HFFc6 (cell line): Measurements from ENCODE around the gene DMAC1. TPM values are rescaled to one million over a fixed set of nuclear protein-coding genes. Genes with fewer than 3 reads are reported as not detected.

Experiments used
- DNase-seq: peaks from one replicate; pipeline ENCODE4 v3.0.0-alpha.2; 2018
- H3K27ac Mint-ChIP-seq: 2 replicates; pipeline ENCODE4 v1.8.0; 2020; ENCODE audit warnings: mild to moderate bottlenecking, mixed read lengths
- H3K27me3 Mint-ChIP-seq: 2 replicates; pipeline ENCODE4 v1.8.0; 2021; ENCODE audit warnings: mild to moderate bottlenecking, moderate library complexity, mixed read lengths; ENCODE audit not compliant: insufficient read depth
- H3K36me3 Mint-ChIP-seq: 2 replicates; pipeline ENCODE4 v1.8.0; 2021; ENCODE audit warnings: low read depth, mixed read lengths
- H3K4me1 Mint-ChIP-seq: 2 replicates; pipeline ENCODE4 v1.8.0; 2020; ENCODE audit warnings: low read depth, mixed read lengths
- H3K4me3 Mint-ChIP-seq: 2 replicates; pipeline ENCODE4 v1.8.0; 2020; ENCODE audit warnings: mild to moderate bottlenecking, moderate library complexity, mixed read lengths
- H3K9me3 Mint-ChIP-seq: 2 replicates; pipeline ENCODE4 v1.8.0; 2020; ENCODE audit warnings: mild to moderate bottlenecking, mixed read lengths
- CTCF ChIP-seq: fragments of 200-600 bp; sonication (generic); IDR thresholded peaks from 2 replicates; pipeline ENCODE4 v1.5.0; 2021; ENCODE audit warnings: antibody characterized with exemption, mild to moderate bottlenecking
- total RNA-seq, 6 experiments: library from RNA; stranded (reverse); fragmentation: NEBNext Ultra II Directional; extraction: Animal tissue kit (Norgen Biotek cat#: 25700); gene quantifications; 2 replicates in 1 of 6; 3 replicates in 5 of 6; pipeline ENCODE4 v1.2.3, GENCODE V29; 2021

The DMAC1 gene
- total RNA-seq, 6 experiments from 2014 or later = 43.2 to 55.2 (median 48.2) TPM

GRCh38 chr9:7791394-7791793 is 8.2 kb downstream of the DMAC1 start:
- Mint-ChIP-seq H3K27ac (no peak overlapping the region), H3K4me3 (no peak overlapping the region), H3K9me3 (no peaks in the 10 kb centered on the region), H3K27me3 (no peaks in the 10 kb centered on the region), H3K36me3 (peaks cover 7% of the 10 kb centered on the region; the same call in 1 of the 2 replicates), H3K4me1 (0 out of 2 replicates have a peak, but pooled peaks cover 5% of the 10 kb centered on the region)
- TF ChIP-seq CTCF = no peak
- DNase-seq = no peak

GRCh38 chr9:7790819-7791182 is 8.8 kb downstream of the DMAC1 start:
- TF ChIP-seq CTCF = no peak
- no peaks in the 10 kb centered on the region for H3K27me3 Mint-ChIP-seq
- H3K9me3 Mint-ChIP-seq = no peaks in the 10 kb centered on the region
- H3K4me3 Mint-ChIP-seq = no peak overlapping the region
- no peak for DNase-seq
- no peak overlapping the region for H3K27ac Mint-ChIP-seq
- peaks cover 3% of the 10 kb centered on the region; the same call in 1 of the 2 replicates for H3K36me3 Mint-ChIP-seq
- H3K4me1 Mint-ChIP-seq = 0 out of 2 replicates have a peak, but pooled peaks cover 5% of the 10 kb centered on the region

GRCh38 chr9:7790022-7790818 is 9.4 kb downstream of the DMAC1 start:
- no peaks in the 10 kb centered on the region for H3K9me3 Mint-ChIP-seq
- H3K27me3 Mint-ChIP-seq = no peaks in the 10 kb centered on the region
- H3K4me3 Mint-ChIP-seq = no peak overlapping the region
- no peak for TF ChIP-seq CTCF
- H3K36me3 Mint-ChIP-seq = no peaks in the 10 kb centered on the region; the same call in 1 of the 2 replicates
- 0 out of 2 replicates have a peak, but pooled peaks cover 5% of the 10 kb centered on the region for H3K4me1 Mint-ChIP-seq
- DNase-seq = no peak
- no peak overlapping the region for H3K27ac Mint-ChIP-seq

- no peak for TF ChIP-seq CTCF
- H3K9me3 Mint-ChIP-seq = no peaks in the 10 kb centered on the region
- no peaks in the 10 kb centered on the region for H3K27me3 Mint-ChIP-seq
- no peaks in the 10 kb centered on the region for H3K4me1 Mint-ChIP-seq
- DNase-seq = no peak
- no peak overlapping the region for H3K27ac Mint-ChIP-seq
- no peaks in the 10 kb centered on the region; the same call in 1 of the 2 replicates for H3K36me3 Mint-ChIP-seq
- no peak overlapping the region for H3K4me3 Mint-ChIP-seq
Observed at GRCh38 chr9:7788772-7789171, 10.8 kb downstream of the DMAC1 start.

- no peak for TF ChIP-seq CTCF
- DNase-seq = no peak
Observed at GRCh38 chr9:7785813-7786212, 13.8 kb downstream of the DMAC1 start.

More at GRCh38 chr9:7785813-7786212, 13.8 kb downstream of the DMAC1 start:
- Mint-ChIP-seq H3K4me1 (no peaks in the 10 kb centered on the region; the same call in 1 of the 2 replicates), H3K4me3 (no peak overlapping the region), H3K27ac (no peak overlapping the region), H3K27me3 (no peaks in the 10 kb centered on the region), H3K9me3 (no peaks in the 10 kb centered on the region), H3K36me3 (no peaks in the 10 kb centered on the region)
